K562 (cell line): Measurements from ENCODE around the gene ANO4. TPM values are rescaled to one million over a fixed set of nuclear protein-coding genes. Genes with fewer than 3 reads are reported as not detected.

Source experiments
- ATAC-seq: fragments of 200-7000 bp; cut with Tn5 transposase; 3 replicates; pipeline ENCODE4 v1.9.1; 2020; ENCODE audit warnings: moderate library complexity
- BruUV-seq: library from RNA; stranded (reverse); fragments of 400-500 nt; replicated peaks from 2 replicates; lab custom pipeline; 2021; lab: Mats Ljungman, UMichigan
- CTCF ChIA-PET: fragments of 300-600 bp; formaldehyde crosslinking; extraction: SDS; loops from one replicate; lab custom pipeline; 2021; ENCODE audit warnings: low intra/inter-chr PET ratio; lab: Yijun Ruan, JAX
- POLR2A ChIA-PET: fragments of 300-600, 350-650 bp; sonication (Branson Sonifier 250); formaldehyde crosslinking; extraction: SDS; loops from one replicate; lab custom pipeline; 2021; ENCODE audit warnings: antibody characterized with exemption, inconsistent platforms; lab: Yijun Ruan, JAX
- DNase-seq, 4 experiments: peaks; one replicate each; pipeline versions ENCODE4 v3.0.0 to v3.0.0-alpha.2; 2011 to 2018; ENCODE audit warnings: low spot score in 3 of 4, mixed read lengths in 3 of 4; ENCODE audit errors: extremely low read depth in 1 of 4
- FAIRE-seq: peaks from 2 replicates; lab custom pipeline; 2011; peaks lifted over from hg19 to GRCh38; lab: Jason Lieb, UNC
- H2AFZ ChIP-seq: 2 replicates; pipeline ENCODE4 v1.6.0; 2011; ENCODE audit warnings: low read depth, low read length, control low read depth, inconsistent platforms
- H3K27ac ChIP-seq: fragments of 200-600 bp; 3 replicates; pipeline ENCODE4 v1.8.0; 2011; ENCODE audit warnings: low read depth, mild to moderate bottlenecking, control low read depth, inconsistent platforms, low read length, moderate library complexity, mixed read lengths; ENCODE audit errors: extremely low read depth
- H3K27me3 ChIP-seq, 2 experiments: fragments of 300-600 bp in 1 of 2; 2 replicates in 1 of 2; 3 replicates in 1 of 2; pipeline versions ENCODE4 v1.6.0 to v1.8.0; 2011; ENCODE audit warnings: inconsistent platforms in 2 of 2, low read length in 2 of 2, mild to moderate bottlenecking in 1 of 2, mixed read lengths in 1 of 2, moderate library complexity in 1 of 2; ENCODE audit not compliant: control insufficient read depth in 2 of 2, insufficient read depth in 2 of 2
- H3K36me3 ChIP-seq: fragments of 300-600 bp; 3 replicates; pipeline ENCODE4 v1.8.0; 2011; ENCODE audit warnings: mild to moderate bottlenecking, low read length, inconsistent platforms; ENCODE audit not compliant: control insufficient read depth, insufficient read depth
- H3K4me1 ChIP-seq, 2 experiments: fragments of 200-600 bp in 1 of 2; replicated peaks in 1 of 2; 2 replicates in 1 of 2; 3 replicates in 1 of 2; pipeline versions ENCODE4 v1.5.1 to v1.8.0; 2011; ENCODE audit warnings: inconsistent platforms in 2 of 2, low read length in 2 of 2, mild to moderate bottlenecking in 1 of 2, mixed read lengths in 1 of 2, moderate library complexity in 1 of 2; ENCODE audit not compliant: control insufficient read depth in 2 of 2, insufficient read depth in 2 of 2
- H3K4me2 ChIP-seq: 2 replicates; pipeline ENCODE4 v1.6.1; 2011; ENCODE audit warnings: low read length, control low read depth, inconsistent platforms, mixed read lengths; ENCODE audit not compliant: insufficient read depth
- H3K4me3 ChIP-seq: fragments of 200-600 bp; sonication (generic), shearing (Covaris generic); 2 replicates; pipeline ENCODE4 v1.5.1; 2016; ENCODE audit warnings: control low read depth, inconsistent platforms
- H3K79me2 ChIP-seq: fragments of 200-600 bp; 3 replicates; pipeline ENCODE4 v1.8.0; 2011; ENCODE audit warnings: low read length, inconsistent platforms; ENCODE audit not compliant: control insufficient read depth, insufficient read depth
- H3K9ac ChIP-seq, 2 experiments: 2 replicates each; pipeline versions ENCODE4 v1.6.0 to v1.6.1; 2011; ENCODE audit warnings: low read depth in 2 of 2, low read length in 2 of 2, control low read depth in 1 of 2, inconsistent platforms in 1 of 2, mild to moderate bottlenecking in 1 of 2, mixed read lengths in 1 of 2; ENCODE audit not compliant: insufficient read depth in 1 of 2
- H3K9me1 ChIP-seq: one replicate; pipeline ENCODE4 v1.6.0; 2011; ENCODE audit warnings: inconsistent platforms, mild to moderate bottlenecking, low read length, moderate library complexity; ENCODE audit not compliant: control insufficient read depth, insufficient read depth
- H3K9me3 ChIP-seq: replicated peaks from 2 replicates; pipeline ENCODE4 v1.5.1; 2011; ENCODE audit warnings: low read depth, low read length, inconsistent platforms; ENCODE audit not compliant: control insufficient read depth, insufficient read depth
- H4K20me1 ChIP-seq: replicated peaks from 2 replicates; pipeline ENCODE4 v1.6.1; 2011; ENCODE audit warnings: low read length, inconsistent platforms, mixed read lengths; ENCODE audit not compliant: control insufficient read depth, insufficient read depth
- ARNT ChIP-seq, 2 experiments: fragments of 450-650 bp; IDR thresholded peaks; 2 replicates each; pipeline ENCODE4 v1.6.1; 2016; ENCODE audit warnings: mild to moderate bottlenecking in 1 of 2
- EP400 ChIP-seq: fragments of 450-650 bp; IDR thresholded peaks from 2 replicates; pipeline ENCODE4 v1.6.1; 2017; ENCODE audit warnings: antibody characterized with exemption, mild to moderate bottlenecking, moderate library complexity
- ERF ChIP-seq: fragments of 450-650 bp; formaldehyde crosslinking; IDR thresholded peaks from 2 replicates; pipeline ENCODE4 v1.4.0; 2020; ENCODE audit warnings: mild to moderate bottlenecking, mixed read lengths
- EWSR1 ChIP-seq: fragments of 450-650 bp; IDR thresholded peaks from 2 replicates; pipeline ENCODE4 v1.6.1; 2018; ENCODE audit warnings: borderline replicate concordance, mild to moderate bottlenecking, low read depth, moderate library complexity; ENCODE audit not compliant: partially characterized antibody
- GTF2E2 ChIP-seq: fragments of 200-800 bp; sonication (Bioruptor generic); IDR thresholded peaks from 2 replicates; pipeline ENCODE4 v1.6.1; 2016; ENCODE audit warnings: missing genetic modification characterization, missing compliant biosample characterization
- HCFC1 ChIP-seq: IDR thresholded peaks from 2 replicates; pipeline ENCODE4 v1.6.1; 2012; ENCODE audit warnings: low read depth, low read length, improper control_type of control experiment
- HMGXB4 ChIP-seq: sonication (generic); formaldehyde crosslinking; IDR thresholded peaks from 2 replicates; pipeline ENCODE4 v1.8.1; 2023; ENCODE audit warnings: mild to moderate bottlenecking, missing genetic modification reagents
- MEF2D ChIP-seq: conservative IDR thresholded peaks from 2 replicates; pipeline ENCODE4 v1.6.1; 2016; ENCODE audit warnings: low read depth, missing genetic modification characterization, missing compliant biosample characterization
- PHF20 ChIP-seq: fragments of 450-650 bp; IDR thresholded peaks from 2 replicates; pipeline ENCODE4 v1.6.1; 2018; ENCODE audit not compliant: partially characterized antibody
- PURB ChIP-seq: sonication (generic); formaldehyde crosslinking; IDR thresholded peaks from 2 replicates; pipeline ENCODE4 v1.9.0; 2021; ENCODE audit warnings: low read depth, mild to moderate bottlenecking, missing genetic modification reagents
- RFX7 ChIP-seq: fragments of 250-450 bp; sonication (Bioruptor Pico); IDR thresholded peaks from 2 replicates; pipeline ENCODE4 v1.5.1; 2021; ENCODE audit warnings: mild to moderate bottlenecking
- SMAD4 ChIP-seq: fragments of 250-450 bp; sonication (Bioruptor Pico); conservative IDR thresholded peaks from 2 replicates; pipeline ENCODE4 v1.8.0; 2021; ENCODE audit warnings: inconsistent platforms, mild to moderate bottlenecking, moderate library complexity
- SMARCB1 ChIP-seq: IDR thresholded peaks from 2 replicates; pipeline ENCODE4 v1.6.1; 2011; ENCODE audit warnings: improper control_type of control experiment, low read depth; ENCODE audit not compliant: insufficient read length
- SMC3 ChIP-seq: conservative IDR thresholded peaks from 2 replicates; pipeline ENCODE4 v1.6.1; 2011; ENCODE audit warnings: low read depth, low read length, improper control_type of control experiment; ENCODE audit not compliant: insufficient read depth
- TBP ChIP-seq: optimal IDR thresholded peaks from 2 replicates; pipeline ENCODE3; 2011; ENCODE audit warnings: low read depth, low read length, improper control_type of control experiment
- ZNF316 ChIP-seq: fragments of 450-650 bp; IDR thresholded peaks from 2 replicates; pipeline ENCODE4 v1.6.1; 2016
- ZNF408 ChIP-seq: fragments of 250-450 bp; sonication (Bioruptor Pico); IDR thresholded peaks from 2 replicates; pipeline ENCODE4 v1.4.0; 2020; ENCODE audit warnings: low read depth, mild to moderate bottlenecking, moderate library complexity
- WGBS: fragments of 100-300 bp; shearing (Covaris generic); methylation state at CpG from one replicate; pipeline ENCODE4 v1.1.6; 2016; ENCODE audit warnings: low coverage, mixed read lengths; ENCODE audit not compliant: insufficient coverage; ENCODE audit errors: missing lambda C conversion rate; 5-methylcytosine and 5-hydroxymethylcytosine counted together
- in situ Hi-C: fragments of 300-500 bp; cut with MboI; formaldehyde crosslinking; loops from 4 replicates; pipeline ENCODE4 v1.15.0; 2018; ENCODE audit warnings: inconsistent platforms, mixed read lengths
- intact Hi-C: fragments of 100-400 bp; cut with micrococcal nuclease; formaldehyde crosslinking; loops from 2 replicates; pipeline ENCODE4 v1.14.2; 2022
- polyA plus RNA-seq, 8 experiments: library from polyadenylated mRNA; depleted of rRNA in 4 of 8; stranded (reverse) in 5 of 8; unstranded in 3 of 8; fragments of >200 nt; fragmentation: Nextera tagmentation in 2 of 8; fragmentation: Illumina TruSeq in 1 of 8; extraction: Ambion mirVana in 2 of 8; extraction: Trizol in 1 of 8; gene quantifications; 2 replicates each; pipeline versions ENCODE4 v1.2.1 to v1.2.3, GENCODE V29; 2011 to 2014; ENCODE audit warnings: inconsistent platforms in 1 of 8, missing spikeins in 1 of 8
- total RNA-seq, 7 experiments: library from RNA; depleted of rRNA in 6 of 7; stranded (reverse); fragments of >200 nt in 6 of 7; fragmentation: Illumina TruSeq in 2 of 7; extraction: Trizol in 2 of 7; gene quantifications; 2 replicates each; pipeline versions ENCODE4 v1.2.1 to v1.2.3, GENCODE V29; 2011 to 2021; ENCODE audit warnings: low replicate concordance in 1 of 7

The ANO4 gene
- total and polyA plus RNA-seq, 9 of the 15 experiments (the other 6 are each of a cell fraction or from before 2014, with no cell fraction given) = not detected

GRCh38 chr12:100995771-100996170, 201.2 kb downstream of the ANO4 start:
- FAIRE-seq (no peak), DNase-seq (no peak), ATAC-seq (no peak)
- H3K27ac ChIP-seq = no peak overlapping the region
- H3K4me1 ChIP-seq = no peaks in the 10 kb centered on the region
- in situ Hi-C loops (no loop called here), intact Hi-C loops (no loop called here)
- 2% methylated on average over 4 of the region's 4 CpGs for WGBS
- no peaks in the 10 kb centered on the region for H3K9me1 ChIP-seq
- ChIA-PET POLR2A (no interaction called here), CTCF (no interaction called here)
- no peak overlapping the region for H2AFZ ChIP-seq
- no peak for TF ChIP-seq SMAD4
- TF ChIP-seq ERF = no peak
- TF ChIP-seq EWSR1 = no peak
- no peak for TF ChIP-seq ARNT (IDR thresholded peaks at IDR 0.05)
- no peak for TF ChIP-seq ZNF408 (CRISPR knock-in tag)
- H4K20me1 ChIP-seq = no peaks in the 10 kb centered on the region
- H3K9me3 ChIP-seq = no peaks in the 10 kb centered on the region
- H3K79me2 ChIP-seq = no peaks in the 10 kb centered on the region
- no peaks in the 10 kb centered on the region for H3K36me3 ChIP-seq
- no peak overlapping the region for H3K4me3 ChIP-seq
- no peaks in the 10 kb centered on the region for H3K27me3 ChIP-seq
- H3K9ac ChIP-seq = no peak overlapping the region
- no TSS peak for BruUV-seq
- no peak overlapping the region for H3K4me2 ChIP-seq

- Histone ChIP-seq H3K9me1 (no peaks in the 10 kb centered on the region), H3K36me3 (no peaks in the 10 kb centered on the region), H3K27ac (no peak overlapping the region), H3K27me3 (no peaks in the 10 kb centered on the region), H3K4me1 (no peaks in the 10 kb centered on the region), H3K9ac (no peak overlapping the region), H3K79me2 (no peaks in the 10 kb centered on the region), H4K20me1 (no peaks in the 10 kb centered on the region), H2AFZ (no peak overlapping the region), H3K9me3 (no peaks in the 10 kb centered on the region), H3K4me3 (no peak overlapping the region), H3K4me2 (no peak overlapping the region)
- BruUV-seq = no TSS peak
- CTCF ChIA-PET = no interaction called here
- ATAC-seq (no peak), FAIRE-seq (no peak), DNase-seq (no peak)
- intact Hi-C loops = no loop called here
- WGBS = 0% methylated on average over 5 of the region's 5 CpGs
- POLR2A ChIA-PET = no interaction called here
- in situ Hi-C loops = no loop called here
- no peak for TF ChIP-seq PHF20
- no peak for TF ChIP-seq HCFC1
- no peak for TF ChIP-seq PURB (CRISPR knock-in tag)
- TF ChIP-seq ZNF316 = no peak
- TF ChIP-seq SMARCB1 = no peak
- no peak for TF ChIP-seq EP400
- TF ChIP-seq RFX7 (CRISPR knock-in tag) = no peak
- TF ChIP-seq SMC3 = no peak
- no peak for TF ChIP-seq GTF2E2 (tag)
- no peak for TF ChIP-seq HMGXB4 (CRISPR knock-in tag)
- no peak for TF ChIP-seq MEF2D (tag)
- no peak for TF ChIP-seq TBP
Observed at GRCh38 chr12:101001669-101002068, 207.1 kb downstream of the ANO4 start.
